ENCODE measurements around the gene PLA2G4D.
A peak's percentile ranks its signal among the peaks of the same experiment; 100 is the strongest.

Gene PLA2G4D

GRCh38 chr15:42070279-42070975, 23.9 kb downstream of the PLA2G4D start:
- DNase-seq = no peak

- no peak for DNase-seq
Observed at GRCh38 chr15:42069496-42070278, 24.7 kb downstream of the PLA2G4D start.

DNA sequence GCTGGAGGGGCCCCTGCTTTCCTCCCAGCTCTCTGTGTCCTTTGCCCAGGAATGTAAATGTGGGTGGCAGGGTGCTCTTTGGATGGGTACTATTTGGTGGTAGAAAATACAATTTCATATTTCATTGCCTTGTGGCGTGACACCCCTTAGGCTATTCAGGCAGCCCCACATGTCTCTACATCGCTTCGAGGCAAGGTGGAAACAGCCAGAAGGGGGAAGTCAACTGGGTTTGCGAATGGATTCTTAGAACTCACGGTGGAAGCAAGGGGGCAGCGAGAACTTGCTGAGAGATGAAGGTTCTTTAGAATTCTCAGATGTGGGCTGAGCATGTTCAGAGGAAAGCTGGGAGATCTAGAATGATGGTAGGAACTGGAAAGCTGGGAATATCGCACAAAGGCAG, 25.3 kb downstream of the PLA2G4D start:
- no peak for DNase-seq

GRCh38 chr15:42068601-42069000, 25.8 kb downstream of the PLA2G4D start:
- DNase-seq = no peak

GRCh38 chr15:42066764-42067415, 27.5 kb downstream of the PLA2G4D start:
- DNase-seq = no peak

GRCh38 chr15:42065468-42065867, 28.9 kb downstream of the PLA2G4D start:
- no peak for DNase-seq

DNA sequence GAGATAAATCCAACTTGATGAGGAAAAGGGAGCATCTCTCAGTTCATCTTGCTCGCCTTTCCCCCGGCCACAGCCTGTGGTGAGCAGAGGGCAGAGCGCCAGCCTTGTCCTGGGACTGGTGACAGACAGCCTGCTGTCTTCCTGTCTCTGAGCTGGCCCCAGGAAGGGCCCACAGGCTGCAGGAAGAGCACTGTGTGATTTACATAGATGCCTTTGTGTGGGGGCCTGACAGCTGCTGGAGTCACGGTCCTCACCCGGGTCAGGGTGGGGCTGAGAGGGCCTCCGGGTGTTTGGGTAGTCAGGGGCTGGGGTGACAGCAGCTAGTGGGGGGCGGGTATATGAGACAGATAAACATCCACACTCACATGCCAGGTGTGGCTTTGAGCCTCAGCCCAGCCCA, 29.3 kb downstream of the PLA2G4D start:
- peak; percentile 7 for DNase-seq

- no peak for DNase-seq
Observed at GRCh38 chr15:42064271-42064670, 30.1 kb downstream of the PLA2G4D start.

- DNase-seq = no peak
Observed at GRCh38 chr15:42063122-42063848, 31.1 kb downstream of the PLA2G4D start.

DNA sequence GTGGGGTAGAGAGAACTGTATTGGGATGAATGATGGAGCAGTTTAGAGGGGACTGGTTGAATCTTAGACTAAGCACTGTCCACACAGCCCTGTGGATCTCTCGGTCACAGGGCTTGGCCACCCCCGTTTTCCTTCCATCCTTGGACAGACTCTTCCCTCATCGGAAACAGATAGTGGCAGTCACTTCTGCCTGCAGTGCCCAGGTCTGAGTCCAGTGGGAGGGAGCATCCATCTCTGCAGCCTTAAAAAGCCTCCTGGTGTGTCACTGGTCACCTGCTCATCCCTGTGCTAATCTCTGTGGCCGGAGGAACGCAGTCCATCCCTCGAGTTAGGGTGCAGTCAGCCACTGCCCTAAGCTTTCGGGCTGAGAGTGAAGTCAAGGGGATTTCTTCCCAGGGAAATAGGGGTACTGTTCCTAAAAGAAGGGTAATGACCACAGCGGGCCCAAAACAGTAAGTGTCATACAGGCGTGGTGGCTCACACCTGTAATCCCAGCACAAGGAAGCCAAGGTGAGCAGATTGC, 32.0 kb downstream of the PLA2G4D start:
- no peak for DNase-seq

GRCh38 chr15:42060797-42061196, 33.6 kb downstream of the PLA2G4D start:
- DNase-seq = no peak

- no peak for DNase-seq
Observed at GRCh38 chr15:42060477-42060763, 33.9 kb downstream of the PLA2G4D start.

- DNase-seq = peak; percentile 23
Observed at GRCh38 chr15:42059661-42060476, 34.5 kb downstream of the PLA2G4D start.

DNA sequence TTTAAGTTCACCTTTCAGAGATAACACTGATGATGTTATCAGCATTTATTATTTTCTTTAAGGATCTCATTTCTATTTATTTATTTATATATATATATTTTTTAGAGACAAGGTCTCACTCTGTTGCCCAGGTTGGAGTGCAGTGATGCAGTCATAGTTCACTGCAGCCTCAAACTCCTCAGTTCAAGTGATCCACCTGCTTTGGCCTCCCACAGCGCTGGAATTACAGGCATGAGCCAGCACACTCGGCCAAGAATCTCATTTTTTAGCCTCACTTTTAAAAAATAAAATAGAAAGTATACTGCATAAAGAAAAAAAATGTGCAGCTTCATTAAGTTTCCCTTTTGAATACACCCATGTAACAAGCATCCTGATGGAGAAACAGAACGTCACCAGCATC, 35.6 kb downstream of the PLA2G4D start:
- no peak for DNase-seq

DNA sequence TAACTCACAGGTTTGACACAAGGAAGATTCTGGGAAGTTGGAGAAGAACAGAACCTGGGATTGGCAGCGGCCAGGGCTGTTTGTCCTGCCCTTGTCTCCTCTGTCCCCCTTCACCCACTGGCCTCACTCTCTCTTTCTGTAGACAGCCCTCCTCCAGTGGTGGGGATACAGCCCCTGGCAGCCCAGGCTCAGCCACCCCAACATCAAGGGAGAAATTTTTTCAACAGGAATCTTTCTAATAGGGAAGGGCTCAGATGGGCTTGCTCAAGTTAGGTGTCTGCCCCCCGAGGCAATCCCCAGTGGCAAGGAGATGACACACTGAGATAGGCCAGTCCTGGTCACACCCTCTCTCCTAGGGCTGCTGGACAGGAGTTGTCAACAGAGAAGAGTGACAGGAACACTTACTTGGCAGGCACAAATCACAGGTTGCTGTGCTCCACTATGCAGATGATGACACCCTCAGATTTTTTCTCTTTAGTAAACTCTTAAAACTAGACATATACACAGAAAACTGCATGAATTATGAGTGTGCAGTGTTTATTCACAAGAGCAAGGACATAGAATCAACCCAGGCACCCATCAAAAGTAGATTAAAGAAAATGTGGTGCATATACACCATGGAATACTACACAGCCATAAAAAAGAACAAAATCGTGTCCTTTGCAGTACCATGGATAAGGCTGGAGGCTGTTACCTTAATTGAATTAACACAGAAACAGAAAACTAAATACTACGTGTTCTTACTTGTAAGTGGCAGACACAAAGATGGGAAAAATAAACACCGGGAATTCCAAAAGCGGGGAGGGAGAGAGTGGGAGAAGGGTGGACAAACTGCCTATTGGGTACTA, 36.3 kb downstream of the PLA2G4D start:
- DNase-seq = no peak

GRCh38 chr15:42056934-42057798, 37.2 kb downstream of the PLA2G4D start:
- peak; percentile 65 for DNase-seq

DNA sequence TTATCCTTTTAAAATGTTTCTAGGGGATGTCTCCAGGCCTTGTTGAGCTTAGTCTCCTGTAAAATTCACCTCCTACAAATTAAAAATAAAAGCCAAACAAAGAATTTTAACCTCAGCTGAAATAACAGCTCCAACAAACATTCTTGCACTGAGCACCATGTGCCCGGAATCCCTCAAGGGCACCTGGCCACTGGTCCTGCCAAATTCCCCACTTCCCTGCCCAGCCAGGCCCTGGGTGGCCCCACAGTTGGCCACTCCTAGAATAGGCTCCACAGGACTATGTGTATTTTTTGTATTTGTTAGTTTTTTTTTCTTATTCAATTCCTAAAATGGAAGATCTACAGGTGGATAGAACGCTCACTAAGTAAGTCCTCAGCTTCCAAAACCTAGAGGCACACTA, 40.4 kb downstream of the PLA2G4D start:
- DNase-seq = no peak

GRCh38 chr15:42053010-42053409, 41.4 kb downstream of the PLA2G4D start:
- no peak for DNase-seq

- DNase-seq = no peak
Observed at GRCh38 chr15:42050484-42051255, 43.7 kb downstream of the PLA2G4D start.

GRCh38 chr15:42048821-42049200, 45.6 kb downstream of the PLA2G4D start:
- DNase-seq = no peak
